Epithelial cell of proximal tubule (primary cell): ENCODE measurements around the gene SETBP1. TPM values are rescaled to one million over a fixed set of nuclear protein-coding genes. Genes with fewer than 3 reads are reported as not detected.

Experiments used
- DNase-seq: peaks from one replicate; pipeline ENCODE4 v3.0.0-alpha.2; 2011; ENCODE audit warnings: low read depth
- H3K4me3 ChIP-seq: 2 replicates; pipeline ENCODE4 v1.5.1; 2011; ENCODE audit warnings: low read depth, mild to moderate bottlenecking, low read length
- CTCF ChIP-seq: conservative IDR thresholded peaks from 2 replicates; pipeline ENCODE4 v1.5.1; 2012; ENCODE audit warnings: low read depth, mild to moderate bottlenecking, low read length
- total RNA-seq: library from RNA; depleted of rRNA; stranded (reverse); fragments of >200 nt; gene quantifications from 2 replicates; pipeline ENCODE4 v1.2.3, GENCODE V29; 2015

The SETBP1 gene
- total RNA-seq, 1 donor from 2014 or later, result 2.4 TPM

- DNase-seq, result no peak
- no peak overlapping the region for H3K4me3 ChIP-seq
- TF ChIP-seq CTCF, result no peak
Measured at GRCh38 chr18:44881461-44882162, 200.9 kb downstream of the SETBP1 start.

GRCh38 chr18:44882163-44882868 is 201.6 kb downstream of the SETBP1 start:
- DNase-seq, result no peak

GRCh38 chr18:44883671-44884070 is 203.0 kb downstream of the SETBP1 start:
- no peak overlapping the region for H3K4me3 ChIP-seq
- no peak for DNase-seq
- no peak for TF ChIP-seq CTCF

More at GRCh38 chr18:44882163-44882868, 201.6 kb downstream of the SETBP1 start:
- TF ChIP-seq CTCF, result no peak
- no peak overlapping the region for H3K4me3 ChIP-seq

- no peak overlapping the region for H3K4me3 ChIP-seq
- TF ChIP-seq CTCF, result no peak
- DNase-seq, result no peak
Measured at GRCh38 chr18:44884431-44884830, 203.7 kb downstream of the SETBP1 start.

- DNase-seq, result no peak
- TF ChIP-seq CTCF, result no peak
- no peak overlapping the region for H3K4me3 ChIP-seq
Measured at GRCh38 chr18:44885507-44885906, 204.8 kb downstream of the SETBP1 start.

- peak; percentile 13 for TF ChIP-seq CTCF
- DNase-seq, result peak; percentile 73
- no peak overlapping the region for H3K4me3 ChIP-seq
Measured at GRCh38 chr18:44887227-44887631, 206.5 kb downstream of the SETBP1 start.
